Fibroblast of lung (primary cell): ENCODE results near the gene BUD23. TPM values are rescaled to one million over a fixed set of nuclear protein-coding genes. Genes with fewer than 3 reads are reported as not detected.

Source experiments
- DNase-seq, 2 donors: peaks; one replicate each; pipeline versions ENCODE4 v3.0.0 to v3.0.0-alpha.2; 2010; ENCODE audit warnings: low read depth in 2 of 2
- H2AFZ ChIP-seq: 2 replicates; pipeline ENCODE4 v1.5.1; 2012; ENCODE audit warnings: low read length, control low read depth, inconsistent platforms
- H3K27ac ChIP-seq: 2 replicates; pipeline ENCODE4 v1.5.1; 2011; ENCODE audit warnings: low read length, control low read depth; ENCODE audit not compliant: insufficient read depth
- H3K27me3 ChIP-seq: 2 replicates; pipeline ENCODE4 v1.5.1; 2011; ENCODE audit warnings: mild to moderate bottlenecking, low read length; ENCODE audit not compliant: control insufficient read depth, insufficient read depth
- H3K36me3 ChIP-seq: 2 replicates; pipeline ENCODE4 v1.5.1; 2011; ENCODE audit warnings: low read length; ENCODE audit not compliant: control insufficient read depth, insufficient read depth
- H3K4me1 ChIP-seq: 2 replicates; pipeline ENCODE4 v1.5.1; 2011; ENCODE audit warnings: low read length; ENCODE audit not compliant: control insufficient read depth, insufficient read depth; ENCODE audit errors: extremely low read depth
- H3K4me2 ChIP-seq: 2 replicates; pipeline ENCODE4 v1.5.1; 2011; ENCODE audit warnings: low read length, control low read depth; ENCODE audit not compliant: insufficient read depth; ENCODE audit errors: extremely low read depth
- H3K4me3 ChIP-seq, 4 experiments: fragments of 200-600 bp in 1 of 4; sonication (generic) in 1 of 4; replicated peaks in 1 of 4; 2 replicates each; pipeline ENCODE4 v1.5.1; 2011 to 2016; ENCODE audit warnings: low read length in 4 of 4, low read depth in 3 of 4, mild to moderate bottlenecking in 3 of 4, control low read depth in 2 of 4, inconsistent platforms in 1 of 4, mixed read lengths in 1 of 4; ENCODE audit not compliant: insufficient read depth in 1 of 4; ENCODE audit errors: control extremely low read depth in 1 of 4
- H3K79me2 ChIP-seq: 2 replicates; pipeline ENCODE4 v1.5.1; 2012; ENCODE audit warnings: mild to moderate bottlenecking, low read length, inconsistent platforms; ENCODE audit not compliant: control insufficient read depth, insufficient read depth
- H3K9ac ChIP-seq: 2 replicates; pipeline ENCODE4 v1.5.1; 2011; ENCODE audit warnings: mild to moderate bottlenecking, low read length, control low read depth; ENCODE audit not compliant: insufficient read depth
- H3K9me3 ChIP-seq: 2 replicates; pipeline ENCODE4 v1.5.1; 2012; ENCODE audit warnings: low read depth, low read length; ENCODE audit not compliant: control insufficient read depth, insufficient read depth
- H4K20me1 ChIP-seq: 2 replicates; pipeline ENCODE4 v1.5.1; 2011; ENCODE audit warnings: low read length; ENCODE audit not compliant: control insufficient read depth, insufficient read depth; ENCODE audit errors: extremely low read depth
- CTCF ChIP-seq, 2 donors: IDR thresholded peaks in 1 of 2; conservative IDR thresholded peaks in 1 of 2; 1 replicate in 1 of 2; 2 replicates in 1 of 2; pipeline ENCODE4 v1.5.1; 2011 to 2012; ENCODE audit warnings: low read length in 2 of 2, control low read depth in 1 of 2, inconsistent platforms in 1 of 2, low read depth in 1 of 2, mild to moderate bottlenecking in 1 of 2
- EZH2 ChIP-seq: IDR thresholded peaks from 2 replicates; pipeline ENCODE4 v1.5.1; 2012; ENCODE audit warnings: low read length, control low read depth, mild to moderate bottlenecking; ENCODE audit errors: missing control alignments
- polyA plus RNA-seq, 2 donors: library from polyadenylated mRNA; depleted of rRNA in 1 of 2; stranded (reverse) in 1 of 2; unstranded in 1 of 2; fragments of >200 nt; gene quantifications; 2 replicates each; pipeline ENCODE4 v1.2.1, GENCODE V29; 2011 to 2012; ENCODE audit warnings: missing spikeins in 1 of 2
- total RNA-seq: library from RNA; depleted of rRNA; stranded (reverse); fragments of >200 nt; gene quantifications from 2 replicates; pipeline ENCODE4 v1.2.1, GENCODE V29; 2014

BUD23 gene
- total and polyA plus RNA-seq, 2 donors (not counting 1 experiment from before 2014, with no cell fraction given), result 31.9 to 60.1 TPM

GRCh38 chr7:73734619-73735527 lies 51.5 kb downstream of the BUD23 start:
- no peaks in the 10 kb centered on the region for H3K27me3 ChIP-seq
- no peaks in the 10 kb centered on the region for H3K9me3 ChIP-seq
- TF ChIP-seq CTCF (conservative IDR thresholded peaks at IDR 0.05 in 1 of 2, IDR thresholded peaks at IDR 0.05 in 1 of 2; ENCODE audit: low read depth in 1 of 2, low read length in 2 of 2) (peak; percentile 51 to 88), EZH2 (no peak)
- peaks cover 8% of the 10 kb centered on the region for H3K4me1 ChIP-seq
- peak overlapping the region; percentile 82 for H2AFZ ChIP-seq
- H3K36me3 ChIP-seq, result peaks cover 2% of the 10 kb centered on the region
- no peaks in the 10 kb centered on the region for H4K20me1 ChIP-seq
- H3K27ac ChIP-seq, result peak overlapping the region; percentile 68
- no peak overlapping the region for H3K4me3 ChIP-seq
- no peak overlapping the region for H3K4me2 ChIP-seq
- H3K9ac ChIP-seq, result peak overlapping the region; percentile 2
- H3K79me2 ChIP-seq, result peaks cover 7% of the 10 kb centered on the region
- DNase-seq, result peak; percentile 67 to 75

- TF ChIP-seq EZH2, result no peak
- no peak for TF ChIP-seq CTCF (conservative IDR thresholded peaks at IDR 0.05 in 1 of 2, IDR thresholded peaks at IDR 0.05 in 1 of 2; ENCODE audit: low read depth in 1 of 2, low read length in 2 of 2)
- Histone ChIP-seq H3K9me3 (no peaks in the 10 kb centered on the region), H3K9ac (no peak overlapping the region), H3K27ac (no peak overlapping the region), H3K4me1 (peaks cover 8% of the 10 kb centered on the region), H4K20me1 (no peaks in the 10 kb centered on the region), H3K36me3 (peaks cover 2% of the 10 kb centered on the region), H3K4me2 (no peak overlapping the region), H3K79me2 (peaks cover 7% of the 10 kb centered on the region), H3K27me3 (no peaks in the 10 kb centered on the region), H3K4me3 (no peak overlapping the region), H2AFZ (no peak overlapping the region)
- no peak for DNase-seq
Measured at GRCh38 chr7:73735528-73735905, 52.1 kb downstream of the BUD23 start.

- H3K27me3 ChIP-seq, result no peaks in the 10 kb centered on the region
- H3K9ac ChIP-seq, result no peak overlapping the region
- no peak overlapping the region for H3K4me2 ChIP-seq
- H3K27ac ChIP-seq, result no peak overlapping the region
- H3K4me1 ChIP-seq, result peaks cover 8% of the 10 kb centered on the region
- peaks cover 2% of the 10 kb centered on the region for H3K36me3 ChIP-seq
- H3K79me2 ChIP-seq, result peaks cover 7% of the 10 kb centered on the region
- TF ChIP-seq EZH2, result no peak
- TF ChIP-seq CTCF (conservative IDR thresholded peaks at IDR 0.05 in 1 of 2, IDR thresholded peaks at IDR 0.05 in 1 of 2; ENCODE audit: low read depth in 1 of 2, low read length in 2 of 2), result no peak
- no peaks in the 10 kb centered on the region for H4K20me1 ChIP-seq
- no peak overlapping the region for H3K4me3 ChIP-seq
- no peak overlapping the region for H2AFZ ChIP-seq
- no peaks in the 10 kb centered on the region for H3K9me3 ChIP-seq
- no peak for DNase-seq
Measured at GRCh38 chr7:73736885-73737284, 53.5 kb downstream of the BUD23 start.
